HG03521 (cell line): ENCODE data around the gene GATAD2B.
"Not testable (repeated sequence)": the region's sequence is repeated elsewhere in the genome, so short reads cannot be mapped to it uniquely, and the experiment has no call there.

ENCODE experiments used
- ATAC-seq: cut with Tn5 transposase; IDR thresholded peaks from one replicate; pipeline ENCODE4 v1.9.1; 2021; ENCODE audit warnings: mild to moderate bottlenecking, moderate library complexity; ENCODE audit not compliant: unreplicated experiment

Gene GATAD2B

DNA sequence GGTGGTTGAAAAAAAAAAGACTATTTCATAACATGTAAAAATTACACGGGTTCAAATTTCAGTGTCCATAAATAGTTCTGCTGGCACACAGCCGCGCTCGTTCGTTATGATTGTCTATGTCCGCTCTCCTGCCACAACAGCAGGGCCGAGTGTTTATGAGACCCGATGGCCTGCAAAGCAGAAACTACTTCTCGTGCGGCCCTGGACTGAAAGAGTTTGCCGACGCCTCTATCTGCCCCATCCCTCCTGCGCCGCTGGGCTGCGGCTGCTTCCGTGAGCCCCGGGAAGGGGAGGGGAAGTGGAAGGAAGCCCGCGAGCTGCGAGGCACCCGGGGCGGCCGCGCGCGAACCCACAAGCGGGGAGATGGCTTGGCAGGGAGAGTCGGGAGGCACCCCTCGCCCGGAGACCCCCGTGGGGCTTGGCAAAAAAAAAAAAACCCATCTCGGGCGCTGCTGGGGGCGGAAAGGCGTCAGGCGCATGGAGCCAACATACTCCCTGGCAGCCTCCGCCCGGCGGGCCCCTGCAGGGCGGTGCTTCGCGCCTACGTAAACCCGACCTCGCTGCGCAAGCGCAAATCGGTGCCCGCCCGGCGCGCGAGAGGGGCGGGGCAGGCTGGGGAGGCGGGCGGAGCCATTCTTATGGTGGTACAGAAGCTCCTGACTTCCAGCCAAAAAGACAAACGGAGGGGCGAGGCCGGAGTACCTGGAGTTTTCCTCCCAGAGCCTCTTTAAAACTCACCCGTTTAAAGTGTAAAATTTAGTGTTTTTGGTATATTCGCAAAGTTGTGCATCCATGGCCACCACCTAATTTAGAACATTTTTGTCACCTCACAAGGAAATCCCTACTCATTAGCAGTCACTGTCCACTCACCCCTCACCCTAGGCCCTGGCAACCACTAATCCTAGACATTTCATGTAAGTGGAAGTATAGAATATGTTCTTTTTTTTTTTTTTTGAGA is 139.3 kb downstream of the GATAD2B start:
- ATAC-seq: peak; percentile 88

DNA sequence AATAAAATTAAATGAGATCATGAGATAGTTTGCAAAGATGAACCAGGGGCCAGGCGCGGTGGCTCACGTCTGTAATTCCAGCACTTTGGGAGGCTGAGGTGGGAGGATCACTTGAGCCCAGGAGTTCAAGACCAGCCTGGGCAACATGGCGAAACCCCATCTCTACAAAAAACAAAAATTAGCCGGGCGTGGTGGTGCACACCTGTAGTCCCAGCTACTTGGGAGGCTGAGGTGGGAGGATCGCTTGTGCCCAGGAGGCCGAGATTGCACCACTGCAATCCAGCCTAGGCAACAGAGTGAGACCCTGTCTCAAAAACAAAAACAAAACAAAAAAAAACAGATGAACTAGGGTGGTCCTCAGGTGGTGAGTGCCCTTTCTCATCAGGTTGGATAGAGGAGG is 140.1 kb downstream of the GATAD2B start:
- not testable (repeated sequence) for ATAC-seq

DNA sequence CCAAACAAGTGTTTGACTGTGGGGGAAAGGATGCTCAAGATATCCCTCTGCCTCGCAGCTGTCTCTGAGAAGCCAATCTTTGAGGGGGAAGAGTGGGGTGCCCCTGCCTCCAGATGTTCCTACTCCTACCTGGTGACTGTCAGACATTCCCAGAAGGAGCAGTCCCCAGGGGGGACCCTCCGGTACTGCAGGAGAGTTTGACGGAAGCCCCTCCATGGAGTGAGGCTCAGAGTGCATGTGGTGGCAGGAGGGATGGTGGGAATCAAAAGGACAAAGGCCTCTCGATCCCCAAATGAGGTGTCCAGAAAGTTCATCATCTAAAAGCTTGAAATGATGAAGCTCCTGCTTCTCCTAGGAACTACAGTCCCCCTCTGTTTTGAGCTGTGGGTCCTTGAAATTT is 142.2 kb downstream of the GATAD2B start:
- ATAC-seq: no peak

DNA sequence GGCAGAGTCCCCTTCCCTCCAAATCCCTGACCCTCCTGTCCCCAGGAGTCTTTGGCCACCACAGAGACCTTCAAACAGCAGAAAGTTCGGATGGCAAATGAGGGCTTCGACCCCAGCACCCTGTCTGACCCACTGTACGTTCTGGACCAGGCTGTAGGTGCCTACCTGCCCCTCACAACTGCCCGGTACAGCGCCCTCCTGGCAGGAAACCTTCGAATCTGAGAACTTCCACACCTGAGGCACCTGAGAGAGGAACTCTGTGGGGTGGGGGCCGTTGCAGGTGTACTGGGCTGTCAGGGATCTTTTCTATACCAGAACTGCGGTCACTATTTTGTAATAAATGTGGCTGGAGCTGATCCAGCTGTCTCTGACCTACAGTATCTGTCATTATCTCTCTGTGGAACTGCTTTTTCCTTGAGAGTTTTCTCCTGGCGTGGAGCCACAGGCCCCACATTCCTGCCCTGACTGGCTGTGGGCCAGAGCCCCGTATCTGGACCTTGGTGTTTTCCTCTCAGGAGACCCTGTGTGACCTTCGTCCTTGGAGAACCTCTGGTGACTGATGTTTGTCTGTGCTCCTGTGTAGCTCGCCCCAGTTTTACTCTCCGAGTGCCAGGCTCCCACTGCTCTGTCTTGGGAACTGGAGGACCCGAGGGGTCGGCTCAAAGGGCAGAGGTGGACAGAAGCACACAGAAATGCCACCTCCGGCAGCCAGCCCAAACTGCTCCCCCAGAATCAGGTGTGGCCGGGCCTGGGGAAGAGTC is 142.8 kb downstream of the GATAD2B start:
- ATAC-seq: no peak

DNA sequence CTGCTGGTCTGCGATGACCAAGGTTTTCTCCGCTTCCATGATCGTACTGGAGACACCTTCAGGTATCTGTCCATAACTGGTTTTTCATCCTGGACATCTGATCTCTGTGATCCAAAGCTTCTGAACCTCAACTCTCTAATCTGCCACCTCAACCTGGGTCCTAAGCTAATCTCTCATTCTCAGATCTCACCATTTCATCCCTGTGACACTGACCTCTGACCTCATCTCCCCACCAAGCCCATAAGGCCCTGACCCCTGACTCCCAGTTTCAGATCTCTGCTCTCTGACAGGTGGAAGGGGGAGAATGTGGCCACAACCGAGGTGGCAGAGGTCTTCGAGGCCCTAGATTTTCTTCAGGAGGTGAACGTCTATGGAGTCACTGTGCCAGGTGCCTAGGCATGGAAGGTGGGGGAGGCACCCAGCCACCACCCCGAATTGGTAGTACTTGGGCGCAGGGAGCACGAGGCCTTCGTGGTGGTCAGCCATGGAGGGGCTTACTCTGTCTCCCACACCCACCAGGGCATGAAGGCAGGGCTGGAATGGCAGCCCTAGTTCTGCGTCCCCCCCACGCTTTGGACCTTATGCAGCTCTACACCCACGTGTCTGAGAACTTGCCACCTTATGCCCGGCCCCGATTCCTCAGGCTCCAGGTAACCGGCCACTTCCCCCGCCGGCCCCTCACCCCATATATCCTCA is 143.8 kb downstream of the GATAD2B start:
- ATAC-seq: no peak

DNA sequence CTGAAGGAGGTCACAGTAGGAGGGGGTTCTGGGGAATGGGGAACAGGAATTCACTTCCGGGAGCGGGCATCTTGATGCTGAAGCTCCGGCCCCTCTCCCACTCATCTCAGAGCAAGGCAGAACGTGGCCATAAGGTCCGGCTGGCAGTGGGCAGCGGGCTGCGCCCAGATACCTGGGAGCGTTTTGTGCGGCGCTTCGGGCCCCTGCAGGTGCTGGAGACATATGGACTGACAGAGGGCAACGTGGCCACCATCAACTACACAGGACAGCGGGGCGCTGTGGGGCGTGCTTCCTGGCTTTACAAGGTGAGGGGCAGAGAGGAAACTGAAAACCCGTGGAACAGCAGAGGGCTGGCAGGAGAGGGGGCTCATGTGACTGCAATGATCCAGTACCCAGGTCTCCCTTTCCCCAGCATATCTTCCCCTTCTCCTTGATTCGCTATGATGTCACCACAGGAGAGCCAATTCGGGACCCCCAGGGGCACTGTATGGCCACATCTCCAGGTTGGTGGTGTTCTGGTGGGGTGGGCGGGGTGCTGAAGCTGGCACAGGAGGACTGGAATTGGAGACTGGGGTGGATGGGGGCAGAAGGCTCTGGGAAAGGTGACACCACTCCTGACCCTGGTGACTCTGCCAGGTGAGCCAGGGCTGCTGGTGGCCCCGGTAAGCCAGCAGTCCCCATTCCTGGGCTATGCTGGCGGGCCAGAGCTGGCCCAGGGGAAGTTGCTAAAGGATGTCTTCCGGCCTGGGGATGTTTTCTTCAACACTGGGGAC is 144.5 kb downstream of the GATAD2B start:
- ATAC-seq: no peak

DNA sequence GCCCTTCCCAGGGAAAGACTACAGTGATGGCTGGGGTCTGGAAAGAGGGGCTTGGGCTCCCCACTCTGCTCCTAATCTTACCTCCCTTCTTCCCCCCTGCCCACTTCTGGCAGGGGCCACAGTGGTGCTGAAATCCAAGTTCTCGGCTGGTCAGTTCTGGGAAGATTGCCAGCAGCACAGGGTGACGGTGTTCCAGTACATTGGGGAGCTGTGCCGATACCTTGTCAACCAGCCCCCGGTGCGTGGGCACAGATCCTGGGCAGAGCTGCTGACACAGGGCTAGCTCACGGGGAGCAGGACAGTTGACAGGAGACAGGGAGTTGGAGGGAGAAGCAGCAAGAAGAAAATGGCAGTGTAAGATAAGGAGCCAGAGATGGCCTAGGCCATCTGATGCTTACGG is 145.1 kb downstream of the GATAD2B start:
- ATAC-seq: no peak

DNA sequence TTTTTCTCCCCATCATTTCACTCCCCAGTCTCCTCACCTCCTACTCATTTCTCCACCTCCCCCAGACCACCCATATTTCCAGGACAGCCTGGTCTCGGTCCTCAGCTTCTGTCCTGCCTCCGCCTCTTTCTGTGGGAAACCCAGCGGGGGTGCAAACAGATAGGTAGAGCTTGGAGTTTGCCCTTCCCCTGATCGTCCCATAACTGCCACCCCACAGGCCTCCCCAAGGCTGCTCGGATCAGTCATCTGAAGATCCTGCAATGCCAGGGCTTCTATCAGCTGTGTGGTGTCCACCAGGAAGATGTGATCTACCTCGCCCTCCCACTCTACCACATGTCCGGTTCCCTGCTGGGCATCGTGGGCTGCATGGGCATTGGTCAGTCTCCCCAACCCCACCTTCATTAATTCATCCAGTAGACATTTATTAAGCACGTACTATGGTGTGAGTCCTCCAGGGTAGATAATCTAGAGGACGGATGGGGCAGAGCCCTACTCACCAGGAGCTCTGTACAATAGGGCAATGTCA is 145.9 kb downstream of the GATAD2B start:
- ATAC-seq: no peak

DNA sequence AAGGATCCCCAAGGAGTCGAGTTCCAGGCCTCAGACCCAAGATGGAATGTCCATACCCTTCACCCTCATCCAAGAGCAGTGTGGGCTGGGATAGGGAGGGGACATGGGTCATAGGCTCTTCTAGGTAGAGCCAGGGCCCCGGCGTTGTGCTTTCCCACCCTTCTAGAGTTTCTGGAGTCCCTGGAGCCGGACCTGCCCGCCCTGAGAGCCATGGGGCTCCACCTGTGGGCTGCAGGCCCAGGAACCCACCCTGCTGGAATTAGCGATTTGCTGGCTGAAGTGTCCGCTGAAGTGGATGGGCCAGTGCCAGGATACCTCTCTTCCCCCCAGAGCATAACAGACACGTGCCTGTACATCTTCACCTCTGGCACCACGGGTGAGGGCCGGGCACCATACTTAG is 146.4 kb downstream of the GATAD2B start:
- ATAC-seq: no peak

DNA sequence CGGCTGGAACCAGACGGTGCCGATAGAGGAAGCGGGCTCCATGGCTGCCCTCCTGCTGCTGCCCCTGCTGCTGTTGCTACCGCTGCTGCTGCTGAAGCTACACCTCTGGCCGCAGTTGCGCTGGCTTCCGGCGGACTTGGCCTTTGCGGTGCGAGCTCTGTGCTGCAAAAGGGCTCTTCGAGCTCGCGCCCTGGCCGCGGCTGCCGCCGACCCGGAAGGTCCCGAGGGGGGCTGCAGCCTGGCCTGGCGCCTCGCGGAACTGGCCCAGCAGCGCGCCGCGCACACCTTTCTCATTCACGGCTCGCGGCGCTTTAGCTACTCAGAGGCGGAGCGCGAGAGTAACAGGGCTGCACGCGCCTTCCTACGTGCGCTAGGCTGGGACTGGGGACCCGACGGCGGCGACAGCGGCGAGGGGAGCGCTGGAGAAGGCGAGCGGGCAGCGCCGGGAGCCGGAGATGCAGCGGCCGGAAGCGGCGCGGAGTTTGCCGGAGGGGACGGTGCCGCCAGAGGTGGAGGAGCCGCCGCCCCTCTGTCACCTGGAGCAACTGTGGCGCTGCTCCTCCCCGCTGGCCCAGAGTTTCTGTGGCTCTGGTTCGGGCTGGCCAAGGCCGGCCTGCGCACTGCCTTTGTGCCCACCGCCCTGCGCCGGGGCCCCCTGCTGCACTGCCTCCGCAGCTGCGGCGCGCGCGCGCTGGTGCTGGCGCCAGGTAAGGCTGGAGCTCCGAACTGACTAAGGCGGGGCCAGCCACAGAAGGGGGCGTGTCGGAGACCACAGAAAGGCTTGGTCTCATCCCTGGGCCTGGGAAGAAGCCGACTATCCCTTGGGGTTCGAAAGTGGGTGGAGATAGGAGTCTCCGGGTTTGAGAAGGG is 147.1 kb downstream of the GATAD2B start:
- peak; percentile 46 for ATAC-seq

DNA sequence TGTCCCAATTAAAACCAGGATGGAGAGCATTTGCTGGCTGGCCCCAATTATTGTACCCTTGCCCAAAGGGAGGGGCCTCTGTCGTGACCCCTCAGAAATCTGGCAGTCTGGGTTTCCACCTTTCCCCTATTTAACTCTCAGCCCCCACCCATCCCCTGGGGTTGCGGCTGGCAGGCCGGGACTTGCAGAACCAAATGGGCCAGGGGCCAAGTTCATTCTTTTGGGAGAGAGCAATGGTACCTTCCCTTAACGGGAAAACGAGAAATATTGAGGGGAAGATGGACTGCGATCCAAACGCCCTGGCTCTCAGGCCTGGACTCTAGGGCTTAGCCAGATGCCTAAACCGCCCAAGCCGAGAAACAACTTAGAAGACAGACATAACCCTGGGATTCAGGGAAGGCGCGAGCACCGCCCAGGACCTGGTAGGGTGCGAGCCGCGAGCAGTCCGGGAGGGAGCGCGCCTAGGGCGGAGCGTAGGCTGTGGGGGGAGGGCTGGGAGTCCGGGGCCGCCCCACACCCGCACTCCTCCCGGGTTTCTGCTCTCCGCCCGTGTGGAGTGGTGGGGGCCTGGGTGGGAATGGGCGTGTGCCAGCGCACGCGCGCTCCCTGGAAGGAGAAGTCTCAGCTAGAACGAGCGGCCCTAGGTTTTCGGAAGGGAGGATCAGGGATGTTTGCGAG is 147.9 kb downstream of the GATAD2B start, which contains the start of gene SLC27A3:
SLC27A3 (plus strand) TSS at position 628 of the 678 bp plus-strand sequence. CDS start 91 bp downstream, outside the sequence.
- peak; percentile 18 for ATAC-seq

DNA sequence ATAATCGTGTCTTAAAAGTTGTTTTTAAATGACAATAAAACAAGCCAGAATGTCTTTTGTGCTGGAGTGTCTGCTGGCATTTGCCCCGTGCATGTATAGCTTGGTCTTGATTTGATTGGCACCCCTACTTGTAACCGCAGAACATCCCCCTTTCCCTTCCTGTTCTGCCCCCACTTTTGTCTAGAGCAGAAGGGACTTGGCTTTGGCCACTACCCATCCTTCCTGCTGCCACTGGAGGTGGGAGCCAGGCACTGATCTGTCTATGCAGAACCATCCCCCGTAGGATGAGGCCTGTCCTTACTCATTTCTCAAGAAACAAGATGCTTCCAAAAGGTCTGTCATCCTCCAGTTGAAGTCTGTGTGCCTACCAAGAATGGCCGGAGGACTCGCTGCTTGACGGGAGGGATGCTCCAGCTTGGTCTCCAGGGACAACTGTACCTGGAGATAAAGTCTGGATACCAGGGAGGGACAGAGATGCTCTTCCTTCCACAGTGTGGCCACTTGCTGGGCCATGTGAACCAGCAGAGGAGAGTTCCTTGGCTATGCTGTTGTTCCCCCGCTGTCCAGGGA is 148.7 kb downstream of the GATAD2B start:
- no peak for ATAC-seq

DNA sequence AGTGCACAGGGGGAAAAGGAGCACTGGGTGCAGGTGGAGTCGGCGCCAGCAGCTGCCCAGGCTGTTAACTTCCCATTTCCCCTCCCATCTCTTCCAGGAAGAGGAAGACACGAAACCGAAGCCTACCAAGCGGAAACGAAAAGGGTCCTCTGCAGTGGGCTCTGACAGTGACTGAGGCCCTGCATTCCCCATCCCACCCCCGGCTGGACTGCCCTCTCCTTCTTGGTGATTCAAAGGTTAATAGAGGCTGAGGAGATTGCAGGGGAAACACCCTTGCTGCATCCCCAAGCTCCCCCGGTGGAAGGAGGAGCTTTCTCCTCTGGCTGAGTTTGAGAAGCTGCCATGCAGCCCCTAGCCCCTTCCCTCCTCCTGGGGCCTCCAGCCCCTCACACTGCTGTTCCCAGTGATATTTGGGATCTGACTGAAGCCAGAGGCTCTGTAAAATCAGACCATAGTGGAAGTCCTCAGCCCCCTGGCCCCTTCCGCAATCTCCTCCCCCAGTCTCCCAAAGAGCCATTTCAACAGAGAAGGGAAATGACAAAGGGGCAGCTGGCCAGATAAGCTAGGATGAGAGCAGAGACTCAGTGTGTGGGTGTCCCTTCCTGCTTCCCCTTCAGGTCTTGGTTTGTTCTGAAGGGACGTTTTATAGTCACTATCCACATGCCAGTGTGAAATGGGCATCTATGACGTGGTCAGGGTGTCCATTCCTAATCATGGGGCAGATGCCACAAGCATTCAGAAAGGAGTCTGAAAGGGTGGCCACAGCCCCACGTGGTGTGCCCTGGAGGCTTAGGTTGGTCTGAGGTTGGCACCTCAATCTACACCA is 149.5 kb downstream of the GATAD2B start:
- ATAC-seq: no peak

DNA sequence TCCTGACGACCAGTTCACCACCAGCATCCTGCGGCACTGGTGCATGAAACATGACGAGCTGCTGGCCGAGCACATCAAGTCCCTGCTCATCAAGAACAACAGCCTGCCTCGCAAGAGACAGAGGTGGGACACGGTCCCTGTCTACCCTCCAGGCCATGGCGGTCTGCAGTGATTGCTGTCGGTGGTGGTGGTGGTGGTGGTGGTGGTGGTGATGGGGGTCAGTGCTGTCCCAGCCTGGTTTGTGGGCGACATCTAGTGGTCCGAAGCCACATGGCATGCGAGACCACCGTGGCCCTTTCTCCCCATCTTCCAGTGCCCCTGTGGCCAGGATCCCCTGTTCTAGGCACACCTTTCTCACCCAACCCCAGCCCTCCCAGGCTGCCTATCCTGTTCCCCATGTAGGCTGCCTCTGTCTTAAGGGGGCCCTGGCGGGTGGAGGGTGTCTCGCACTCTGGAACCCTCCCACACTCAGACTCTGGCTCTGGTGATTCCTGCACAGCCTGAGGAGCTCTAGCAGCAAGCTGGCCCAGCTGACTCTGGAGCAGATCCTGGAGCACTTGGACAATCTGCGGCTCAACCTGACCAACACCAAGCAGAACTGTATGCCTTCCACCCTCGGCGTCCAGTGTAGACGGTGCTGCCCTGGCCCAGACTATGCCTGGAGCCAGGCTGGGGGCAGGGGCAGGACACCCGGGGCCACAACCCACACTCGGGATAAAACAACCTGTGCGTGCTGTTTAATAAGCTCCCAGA is 150.8 kb downstream of the GATAD2B start:
- no peak for ATAC-seq

DNA sequence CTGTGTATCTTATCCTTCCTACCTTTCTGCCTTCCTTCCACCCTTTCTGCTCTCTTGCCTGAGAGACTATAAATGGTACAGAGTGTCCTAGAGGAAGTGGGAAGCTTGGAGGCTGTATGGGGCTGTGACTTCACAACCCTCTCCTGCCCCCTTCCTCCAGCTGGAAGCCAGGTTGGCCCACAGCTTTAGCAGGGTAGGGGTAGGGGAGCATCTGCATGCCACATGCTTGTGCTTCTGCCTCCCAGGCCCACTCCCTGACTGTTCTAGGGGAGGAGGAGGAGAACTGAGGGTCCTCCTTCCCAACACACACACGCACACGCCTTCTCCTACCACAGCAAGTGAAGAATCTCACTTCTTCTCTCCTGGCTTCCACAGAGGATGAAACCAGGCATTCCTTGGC is 151.5 kb downstream of the GATAD2B start:
- no peak for ATAC-seq

DNA sequence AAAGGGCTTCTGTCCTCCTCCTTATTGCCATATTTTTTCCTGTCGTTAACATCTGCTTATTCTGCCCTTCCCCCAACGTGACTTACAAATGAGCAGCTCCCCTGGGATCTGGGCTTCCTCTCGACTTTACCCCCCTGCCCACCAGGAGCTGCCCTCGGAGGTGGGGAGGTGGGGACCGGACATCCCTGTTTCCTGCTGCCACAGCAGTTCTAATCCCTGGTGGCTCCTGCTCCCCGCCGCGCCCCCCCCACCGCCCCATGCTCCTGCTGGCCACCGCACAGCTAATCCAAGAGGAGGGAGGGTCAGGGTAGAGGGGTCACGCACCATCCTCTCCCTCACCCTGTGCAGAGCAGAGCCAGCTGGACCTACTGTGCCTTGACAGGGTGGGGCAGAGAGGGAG is 152.0 kb downstream of the GATAD2B start:
- no peak for ATAC-seq

DNA sequence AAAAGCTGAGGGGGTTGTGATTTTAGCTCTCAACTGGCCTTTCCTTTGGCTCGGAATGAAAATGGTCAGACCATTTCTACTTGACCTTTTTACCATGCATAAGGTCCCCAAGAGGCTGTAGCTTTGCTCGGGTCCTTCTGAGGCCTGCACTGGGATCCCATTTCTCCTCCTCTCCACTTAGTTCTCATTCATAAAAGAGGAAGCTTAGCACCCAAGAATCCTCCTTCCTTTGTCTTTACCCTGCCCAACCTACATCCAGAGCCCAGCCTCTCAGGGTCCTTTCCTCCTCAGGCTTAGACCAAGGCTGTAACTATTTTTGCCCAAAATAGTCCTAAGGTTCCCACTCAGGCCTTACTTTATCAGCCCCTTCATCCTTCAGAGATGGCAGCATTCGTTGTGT is 153.6 kb downstream of the GATAD2B start:
- no peak for ATAC-seq
